Measurements from ENCODE around the gene BCORL1. TPM values are rescaled to one million over a fixed set of nuclear protein-coding genes. Genes with fewer than 3 reads are reported as not detected.

The BCORL1 gene, protein sequence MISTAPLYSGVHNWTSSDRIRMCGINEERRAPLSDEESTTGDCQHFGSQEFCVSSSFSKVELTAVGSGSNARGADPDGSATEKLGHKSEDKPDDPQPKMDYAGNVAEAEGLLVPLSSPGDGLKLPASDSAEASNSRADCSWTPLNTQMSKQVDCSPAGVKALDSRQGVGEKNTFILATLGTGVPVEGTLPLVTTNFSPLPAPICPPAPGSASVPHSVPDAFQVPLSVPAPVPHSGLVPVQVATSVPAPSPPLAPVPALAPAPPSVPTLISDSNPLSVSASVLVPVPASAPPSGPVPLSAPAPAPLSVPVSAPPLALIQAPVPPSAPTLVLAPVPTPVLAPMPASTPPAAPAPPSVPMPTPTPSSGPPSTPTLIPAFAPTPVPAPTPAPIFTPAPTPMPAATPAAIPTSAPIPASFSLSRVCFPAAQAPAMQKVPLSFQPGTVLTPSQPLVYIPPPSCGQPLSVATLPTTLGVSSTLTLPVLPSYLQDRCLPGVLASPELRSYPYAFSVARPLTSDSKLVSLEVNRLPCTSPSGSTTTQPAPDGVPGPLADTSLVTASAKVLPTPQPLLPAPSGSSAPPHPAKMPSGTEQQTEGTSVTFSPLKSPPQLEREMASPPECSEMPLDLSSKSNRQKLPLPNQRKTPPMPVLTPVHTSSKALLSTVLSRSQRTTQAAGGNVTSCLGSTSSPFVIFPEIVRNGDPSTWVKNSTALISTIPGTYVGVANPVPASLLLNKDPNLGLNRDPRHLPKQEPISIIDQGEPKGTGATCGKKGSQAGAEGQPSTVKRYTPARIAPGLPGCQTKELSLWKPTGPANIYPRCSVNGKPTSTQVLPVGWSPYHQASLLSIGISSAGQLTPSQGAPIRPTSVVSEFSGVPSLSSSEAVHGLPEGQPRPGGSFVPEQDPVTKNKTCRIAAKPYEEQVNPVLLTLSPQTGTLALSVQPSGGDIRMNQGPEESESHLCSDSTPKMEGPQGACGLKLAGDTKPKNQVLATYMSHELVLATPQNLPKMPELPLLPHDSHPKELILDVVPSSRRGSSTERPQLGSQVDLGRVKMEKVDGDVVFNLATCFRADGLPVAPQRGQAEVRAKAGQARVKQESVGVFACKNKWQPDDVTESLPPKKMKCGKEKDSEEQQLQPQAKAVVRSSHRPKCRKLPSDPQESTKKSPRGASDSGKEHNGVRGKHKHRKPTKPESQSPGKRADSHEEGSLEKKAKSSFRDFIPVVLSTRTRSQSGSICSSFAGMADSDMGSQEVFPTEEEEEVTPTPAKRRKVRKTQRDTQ (N-terminal part only)
- 6.3 and 8.4 TPM in 2 replicates for total RNA-seq

GRCh38 chrX:129982300-129983251, at the start of gene BCORL1:
TSS of gene BCORL1 (plus strand) at chrX:129982635. CDS start at chrX:130005232, 22,597 bp downstream.

Other genes starting within 250 kb of the BCORL1 start
- 81.5 and 86.4 TPM in 2 replicates for gene XPNPEP2, start 243.7 kb upstream of the BCORL1 start, total RNA-seq
- not detected in 2 replicates for gene SASH3, start 202.7 kb upstream of the BCORL1 start, total RNA-seq
- gene ZDHHC9, start 138.7 kb upstream of the BCORL1 start, total RNA-seq = 46.4 and 52.7 TPM in 2 replicates
- 17.9 and 20.6 TPM in 2 replicates for gene UTP14A, start 76.5 kb upstream of the BCORL1 start, total RNA-seq
- 7.7 and 9.5 TPM in 2 replicates for gene ELF4, start 127.9 kb downstream of the BCORL1 start, total RNA-seq
- 17.4 and 24.1 TPM in 2 replicates for gene AIFM1, start 183.2 kb downstream of the BCORL1 start, total RNA-seq
- gene RAB33A, start 189.3 kb downstream of the BCORL1 start, total RNA-seq = 0.15 and 0.19 TPM in 2 replicates